Uterus (tissue), 4 donors: ENCODE results near the gene COX7B2. TPM values are rescaled to one million over a fixed set of nuclear protein-coding genes. Genes with fewer than 3 reads are reported as not detected.

ENCODE experiments used
- DNase-seq, 2 donors: peaks; one replicate each; pipeline ENCODE4 v3.0.0-alpha.2; 2019 to 2020
- H3K27ac ChIP-seq, 2 donors: fragments of 200-600 bp; sonication (generic); 1 replicate in 1 of 2; 2 replicates in 1 of 2; pipeline ENCODE4 v1.5.1; 2016 to 2018
- H3K27me3 ChIP-seq, 2 donors: fragments of 200-600 bp; sonication (generic); one replicate each; pipeline ENCODE4 v1.5.1; 2018 to 2019; ENCODE audit warnings: control low read depth in 1 of 2
- H3K36me3 ChIP-seq, 2 donors: fragments of 200-600 bp; sonication (generic); one replicate each; pipeline ENCODE4 v1.5.1; 2019; ENCODE audit warnings: control low read depth in 1 of 2
- H3K4me1 ChIP-seq, 2 donors: fragments of 200-600 bp; sonication (generic); one replicate each; pipeline ENCODE4 v1.5.1; 2018 to 2019; ENCODE audit warnings: control low read depth in 1 of 2
- H3K4me3 ChIP-seq, 2 donors: fragments of 200-600 bp; sonication (generic); 1 replicate in 1 of 2; 2 replicates in 1 of 2; pipeline ENCODE4 v1.5.1; 2018 to 2019; ENCODE audit warnings: mild to moderate bottlenecking in 1 of 2
- H3K9me3 ChIP-seq, 2 donors: fragments of 200-600 bp; sonication (generic); one replicate each; pipeline ENCODE4 v1.5.1; 2019; ENCODE audit warnings: control low read depth in 1 of 2
- POLR2A ChIP-seq, 2 donors: fragments of 450-650 bp; IDR thresholded peaks; one replicate each; pipeline ENCODE4 v1.6.1; 2016; ENCODE audit warnings: antibody characterized with exemption in 2 of 2, mild to moderate bottlenecking in 1 of 2, moderate library complexity in 1 of 2
- intact Hi-C: fragments of 100-400 bp; cut with DNase I; formaldehyde crosslinking; loops from one replicate; pipeline ENCODE4 v1.15.1; 2023; ENCODE audit warnings: low total_unique reads
- total RNA-seq, 4 donors: library from RNA; depleted of rRNA in 3 of 4; stranded (reverse); fragments of >200 nt in 3 of 4; gene quantifications; one replicate each; pipeline versions ENCODE4 v1.1.0 to v1.2.4, GENCODE V29; 2014 to 2023
- TF ChIP-seq, protein P1 (sequence below), 4 experiments: fragments of 200-600 bp in 2 of 4; fragments of 450-650 bp in 2 of 4; sonication (generic) in 2 of 4; IDR thresholded peaks; one replicate each; pipeline ENCODE4 v1.5.1; 2016 to 2019; ENCODE audit warnings: antibody characterized with exemption in 4 of 4, mild to moderate bottlenecking in 2 of 4, moderate library complexity in 1 of 4
- donor health status: DM: yes; HTN: yes; CAD: no.

The COX7B2 gene
- total RNA-seq, 4 donors from 2014 or later: not detected

DNA sequence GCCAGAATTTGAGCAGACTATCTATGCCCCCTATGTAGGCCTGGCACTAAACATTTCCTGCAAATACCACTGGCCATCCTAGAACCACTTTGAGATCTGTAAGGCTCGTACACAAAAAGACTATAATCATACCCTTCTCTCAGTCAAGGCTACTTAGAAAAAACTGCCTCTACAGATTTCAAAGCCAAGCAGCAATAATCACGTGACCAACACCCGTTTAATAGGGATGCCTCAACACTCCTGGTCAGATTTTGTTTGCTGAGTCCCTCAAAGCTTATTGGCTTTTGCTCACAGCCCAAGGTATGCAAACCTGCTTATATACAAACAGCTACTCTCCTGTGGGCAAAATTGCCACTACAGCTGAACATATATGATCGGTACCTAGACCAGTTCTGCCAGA, 897 bp downstream of the COX7B2 start:
- no peak for DNase-seq
- Histone ChIP-seq H3K4me3 (no peak overlapping the region), H3K4me1 (no peaks in the 10 kb centered on the region), H3K27me3 (no peaks in the 10 kb centered on the region), H3K9me3 (no peaks in the 10 kb centered on the region), H3K36me3 (no peaks in the 10 kb centered on the region), H3K27ac (no peak overlapping the region)
- TF ChIP-seq POLR2A (IDR thresholded peaks at IDR 0.05): no peak
- TF ChIP-seq, protein P1, sequence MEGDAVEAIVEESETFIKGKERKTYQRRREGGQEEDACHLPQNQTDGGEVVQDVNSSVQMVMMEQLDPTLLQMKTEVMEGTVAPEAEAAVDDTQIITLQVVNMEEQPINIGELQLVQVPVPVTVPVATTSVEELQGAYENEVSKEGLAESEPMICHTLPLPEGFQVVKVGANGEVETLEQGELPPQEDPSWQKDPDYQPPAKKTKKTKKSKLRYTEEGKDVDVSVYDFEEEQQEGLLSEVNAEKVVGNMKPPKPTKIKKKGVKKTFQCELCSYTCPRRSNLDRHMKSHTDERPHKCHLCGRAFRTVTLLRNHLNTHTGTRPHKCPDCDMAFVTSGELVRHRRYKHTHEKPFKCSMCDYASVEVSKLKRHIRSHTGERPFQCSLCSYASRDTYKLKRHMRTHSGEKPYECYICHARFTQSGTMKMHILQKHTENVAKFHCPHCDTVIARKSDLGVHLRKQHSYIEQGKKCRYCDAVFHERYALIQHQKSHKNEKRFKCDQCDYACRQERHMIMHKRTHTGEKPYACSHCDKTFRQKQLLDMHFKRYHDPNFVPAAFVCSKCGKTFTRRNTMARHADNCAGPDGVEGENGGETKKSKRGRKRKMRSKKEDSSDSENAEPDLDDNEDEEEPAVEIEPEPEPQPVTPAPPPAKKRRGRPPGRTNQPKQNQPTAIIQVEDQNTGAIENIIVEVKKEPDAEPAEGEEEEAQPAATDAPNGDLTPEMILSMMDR (IDR thresholded peaks at IDR 0.05): no peak
- intact Hi-C loops: no loop called here

DNA sequence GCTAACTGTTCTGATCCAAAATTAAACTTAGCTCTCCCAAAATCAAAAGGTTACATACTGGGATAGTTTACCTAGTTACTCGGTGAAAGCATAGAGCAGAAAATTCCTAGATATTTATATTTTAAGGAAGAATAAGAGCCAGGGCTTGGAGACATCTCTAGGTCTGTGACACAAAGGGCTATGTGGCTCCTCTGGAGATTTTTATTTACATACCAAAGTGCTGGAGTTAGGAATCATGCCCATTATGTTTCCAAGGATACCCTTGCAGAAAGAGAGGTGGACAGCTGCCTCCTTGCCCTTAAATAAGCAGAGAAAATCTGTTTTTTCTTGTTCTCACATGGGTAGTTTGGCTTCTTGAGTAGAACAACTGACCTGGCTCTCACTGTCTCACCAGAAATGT, 9.0 kb downstream of the COX7B2 start:
- Histone ChIP-seq H3K27ac (no peak overlapping the region), H3K4me3 (no peak overlapping the region), H3K36me3 (no peaks in the 10 kb centered on the region), H3K27me3 (no peaks in the 10 kb centered on the region), H3K9me3 (no peaks in the 10 kb centered on the region), H3K4me1 (no peaks in the 10 kb centered on the region)
- intact Hi-C loops: no loop called here
- TF ChIP-seq, protein P1 (IDR thresholded peaks at IDR 0.05): no peak
- no peak for TF ChIP-seq POLR2A (IDR thresholded peaks at IDR 0.05)
- DNase-seq: no peak

DNA sequence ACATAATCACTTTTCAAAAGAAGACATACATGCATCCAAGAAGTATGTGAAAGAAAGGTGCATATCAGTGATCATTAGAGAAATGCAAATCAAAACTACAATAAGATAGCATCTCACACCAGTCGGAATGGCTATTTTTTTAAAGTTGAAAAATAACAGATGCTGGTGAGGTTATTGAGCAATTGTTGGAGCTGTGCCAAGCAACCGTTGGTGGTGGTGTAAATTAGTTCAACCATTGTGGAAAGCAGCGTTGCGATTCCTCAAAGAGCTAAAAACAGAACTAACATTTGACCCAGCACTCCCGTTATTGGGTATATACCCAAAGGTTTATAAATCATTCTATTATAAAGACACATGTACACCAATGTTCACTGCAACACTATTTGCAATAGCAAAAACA, 14.2 kb downstream of the COX7B2 start:
- H3K27me3 ChIP-seq: no peaks in the 10 kb centered on the region
- H3K27ac ChIP-seq: no peak overlapping the region
- H3K4me1 ChIP-seq: no peaks in the 10 kb centered on the region
- no peaks in the 10 kb centered on the region for H3K36me3 ChIP-seq
- DNase-seq: no peak
- H3K9me3 ChIP-seq: no peaks in the 10 kb centered on the region
- no peak for TF ChIP-seq POLR2A (IDR thresholded peaks at IDR 0.05)
- TF ChIP-seq, protein P1 (IDR thresholded peaks at IDR 0.05): no peak
- intact Hi-C loops: no loop called here
- no peak overlapping the region for H3K4me3 ChIP-seq

DNA sequence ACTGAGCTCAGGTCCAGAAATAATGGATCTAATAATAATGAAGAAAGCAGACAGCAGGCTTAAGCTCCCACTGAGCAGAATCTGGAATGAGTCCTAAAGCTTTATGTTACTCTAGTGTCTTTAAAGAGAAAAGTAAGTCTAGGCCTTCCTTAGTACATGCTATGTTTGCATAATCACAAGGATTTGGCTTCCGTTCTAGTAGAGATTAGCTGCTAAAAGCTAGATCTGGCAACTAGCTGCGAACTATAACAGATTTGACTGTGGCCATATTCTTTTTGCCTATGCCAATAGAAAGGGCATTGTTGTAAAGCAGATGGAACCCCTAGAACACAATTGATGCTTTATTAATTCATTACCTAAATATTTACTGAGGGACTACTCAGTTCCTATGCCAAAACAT, 19.0 kb downstream of the COX7B2 start:
- TF ChIP-seq, protein P1 (IDR thresholded peaks at IDR 0.05): no peak
- no peak for TF ChIP-seq POLR2A (IDR thresholded peaks at IDR 0.05)
- Histone ChIP-seq H3K27ac (no peak overlapping the region), H3K9me3 (no peaks in the 10 kb centered on the region), H3K27me3 (no peaks in the 10 kb centered on the region), H3K4me1 (no peaks in the 10 kb centered on the region), H3K36me3 (no peaks in the 10 kb centered on the region), H3K4me3 (no peak overlapping the region)
- intact Hi-C loops: no loop called here
- DNase-seq: no peak

DNA sequence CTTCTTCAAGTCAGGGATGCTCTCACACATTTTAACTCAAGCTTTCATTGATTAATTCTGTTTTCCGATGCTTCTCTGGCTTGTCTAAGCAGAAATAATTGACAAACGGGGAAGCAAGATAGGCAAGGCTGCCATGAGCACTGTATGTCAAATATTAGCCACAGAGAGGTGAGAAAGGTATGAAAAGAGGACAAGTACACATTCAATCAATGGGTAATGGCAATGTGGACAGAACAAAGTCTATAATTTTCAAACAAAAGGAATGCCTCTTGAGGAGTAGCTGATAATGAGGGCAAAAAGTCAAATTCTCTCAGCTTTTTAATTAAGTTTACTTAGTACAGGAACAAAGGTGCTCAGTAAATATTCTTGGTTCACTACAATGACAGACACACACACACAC, 19.6 kb downstream of the COX7B2 start:
- Histone ChIP-seq H3K9me3 (no peaks in the 10 kb centered on the region), H3K4me1 (no peaks in the 10 kb centered on the region), H3K36me3 (no peaks in the 10 kb centered on the region), H3K27me3 (no peaks in the 10 kb centered on the region), H3K4me3 (no peak overlapping the region), H3K27ac (no peak overlapping the region)
- no peak for TF ChIP-seq POLR2A (IDR thresholded peaks at IDR 0.05)
- TF ChIP-seq, protein P1 (IDR thresholded peaks at IDR 0.05): no peak
- intact Hi-C loops: no loop called here
- no peak for DNase-seq
